Activated CD8-positive, alpha-beta T cell treated with anti-CD3 and anti-CD28 coated beads for 36 hours (primary cell): ENCODE data around the gene ZFYVE28. TPM values are rescaled to one million over a fixed set of nuclear protein-coding genes. Genes with fewer than 3 reads are reported as not detected.

Experiments used
- ATAC-seq: fragments of 200-7000 bp; cut with Tn5 transposase; one replicate; pipeline ENCODE4 v1.10.0; 2021; ENCODE audit warnings: mild to moderate bottlenecking, moderate library complexity
- CTCF ChIA-PET: fragments of 350-600 bp; sonication (Branson Sonifier 250); formaldehyde crosslinking; loops from one replicate; lab custom pipeline; 2021; ENCODE audit warnings: antibody characterized with exemption; lab: Charles Lee
- POLR2A ChIA-PET: fragments of 350-600 bp; sonication (Branson Sonifier 250); formaldehyde crosslinking; loops from one replicate; lab custom pipeline; 2021; ENCODE audit warnings: antibody characterized with exemption; lab: Charles Lee
- DNase-seq: peaks from one replicate; pipeline ENCODE4 v3.0.0-alpha.2; 2020
- H3K27ac Mint-ChIP-seq: one replicate; pipeline ENCODE4 v1.8.0; 2021; ENCODE audit warnings: mild to moderate bottlenecking, mixed read lengths
- H3K27me3 Mint-ChIP-seq: one replicate; pipeline ENCODE4 v1.8.0; 2021; ENCODE audit warnings: mixed read lengths
- H3K36me3 Mint-ChIP-seq: one replicate; pipeline ENCODE4 v1.8.0; 2021; ENCODE audit warnings: low read depth, mixed read lengths
- H3K4me1 Mint-ChIP-seq: one replicate; pipeline ENCODE4 v1.8.0; 2021; ENCODE audit warnings: low read depth, mixed read lengths
- H3K4me3 Mint-ChIP-seq: one replicate; pipeline ENCODE4 v1.8.0; 2021; ENCODE audit warnings: mild to moderate bottlenecking, moderate library complexity, mixed read lengths
- H3K9me3 Mint-ChIP-seq: one replicate; pipeline ENCODE4 v1.8.0; 2021; ENCODE audit warnings: mixed read lengths
- CTCF ChIP-seq: fragments of 200-600 bp; IDR thresholded peaks from one replicate; pipeline ENCODE4 v1.8.0; 2022; ENCODE audit warnings: antibody characterized with exemption, mild to moderate bottlenecking
- intact Hi-C: fragments of 100-400 bp; cut with micrococcal nuclease; formaldehyde crosslinking; loops from one replicate; pipeline ENCODE4 v1.10.0; 2022
- total RNA-seq, 2 experiments: library from RNA; stranded (reverse); gene quantifications; one replicate each; pipeline ENCODE4 v1.2.3, GENCODE V29; 2021

The ZFYVE28 gene
- total RNA-seq, 2 experiments from 2014 or later: 4.9 to 7.0 TPM

DNA sequence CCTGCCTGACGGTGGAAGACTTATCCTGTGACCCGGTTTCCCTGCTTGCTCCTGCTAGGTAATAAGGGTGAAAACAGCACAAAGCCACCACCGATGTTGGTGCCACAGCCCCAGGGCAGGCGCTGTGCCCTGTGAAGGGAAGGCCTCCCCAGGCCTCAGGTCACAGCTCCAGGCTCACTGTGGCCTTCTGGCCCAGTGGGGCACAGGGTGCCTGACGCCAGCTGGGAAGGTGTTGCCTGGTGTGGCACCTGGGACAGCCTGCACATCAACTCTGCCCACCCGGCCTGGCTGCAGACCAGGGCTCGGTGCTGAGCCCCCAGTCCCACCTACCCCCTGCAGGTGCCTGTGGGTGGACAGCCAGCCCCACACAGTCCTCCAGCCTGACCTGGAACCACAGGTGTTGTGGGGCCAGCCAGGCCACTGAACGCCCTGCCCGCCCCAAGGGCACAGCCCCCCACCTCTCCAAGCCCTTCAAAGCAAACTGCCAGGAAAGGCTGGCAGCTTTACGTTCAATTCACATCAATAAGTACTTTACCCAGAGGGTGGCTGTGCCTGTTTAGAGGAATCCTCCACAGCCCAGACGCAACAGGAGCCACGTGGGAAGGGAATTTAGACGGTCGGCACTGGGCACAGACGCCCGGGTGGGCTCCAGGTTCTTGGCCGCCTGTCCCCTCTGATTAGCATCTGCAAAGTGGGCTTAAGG is 54.3 kb downstream of the ZFYVE28 start:
- TF ChIP-seq CTCF: no peak
- H3K27me3 Mint-ChIP-seq: no peaks in the 10 kb centered on the region
- H3K27ac Mint-ChIP-seq: peak overlapping the region; percentile 34
- peak overlapping the region; percentile 54 for H3K4me3 Mint-ChIP-seq
- DNase-seq (no peak), ATAC-seq (peak; percentile 8)
- peaks cover 3% of the 10 kb centered on the region for H3K4me1 Mint-ChIP-seq
- peaks cover 5% of the 10 kb centered on the region for H3K9me3 Mint-ChIP-seq
- ChIA-PET POLR2A (interaction anchor here (1.2 kb wide), 1 partner anchor 69 kb away, joined by 3 read pairs; no protein-coding TSS in a partner anchor), CTCF (no interaction called here)
- H3K36me3 Mint-ChIP-seq: no peaks in the 10 kb centered on the region
- intact Hi-C loops: no loop called here

DNA sequence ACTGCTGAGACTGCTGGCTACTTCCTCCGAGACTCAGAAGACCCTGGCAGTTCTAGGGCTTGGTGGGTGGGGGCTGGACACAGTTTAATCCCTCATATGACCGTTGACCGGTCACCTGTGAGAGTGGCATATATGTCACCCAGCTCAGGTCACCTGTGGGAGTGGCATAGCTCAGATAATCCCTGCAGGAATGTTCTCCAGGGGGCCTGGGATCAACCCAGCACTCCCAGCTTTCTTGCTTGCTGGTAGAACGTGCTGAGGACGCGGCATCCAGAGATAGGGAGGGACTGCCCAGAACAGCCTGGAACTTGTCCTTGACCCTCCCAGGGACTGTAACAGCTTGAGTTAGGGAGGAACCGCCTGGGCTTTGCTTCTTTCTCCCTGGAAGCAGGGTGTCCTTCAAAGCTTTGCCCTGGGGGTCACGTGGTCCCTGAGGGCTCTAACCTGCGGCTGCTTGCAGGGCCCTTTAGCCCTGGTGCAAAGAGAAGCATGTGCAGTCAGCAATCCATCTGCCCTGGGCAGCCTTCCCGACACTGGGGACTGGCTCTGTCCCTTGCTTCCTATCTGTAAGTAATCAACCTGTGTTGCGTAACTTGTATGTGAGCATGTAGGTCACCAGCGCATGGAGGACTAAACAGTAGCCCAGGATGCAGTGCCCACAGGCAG is 55.3 kb downstream of the ZFYVE28 start:
- ATAC-seq: no peak
- no peaks in the 10 kb centered on the region for H3K27me3 Mint-ChIP-seq
- ChIA-PET CTCF (no interaction called here), POLR2A (interaction anchor here (0.8 kb wide), 1 partner anchor 56 kb away, joined by 3 read pairs; the partner anchor contains the start of gene CFAP99)
- TF ChIP-seq CTCF: no peak
- H3K36me3 Mint-ChIP-seq: no peaks in the 10 kb centered on the region
- DNase-seq: no peak
- no peak overlapping the region for H3K27ac Mint-ChIP-seq
- H3K4me1 Mint-ChIP-seq: peaks cover 3% of the 10 kb centered on the region
- no peak overlapping the region for H3K4me3 Mint-ChIP-seq
- intact Hi-C loops: no loop called here
- H3K9me3 Mint-ChIP-seq: no peaks in the 10 kb centered on the region

DNA sequence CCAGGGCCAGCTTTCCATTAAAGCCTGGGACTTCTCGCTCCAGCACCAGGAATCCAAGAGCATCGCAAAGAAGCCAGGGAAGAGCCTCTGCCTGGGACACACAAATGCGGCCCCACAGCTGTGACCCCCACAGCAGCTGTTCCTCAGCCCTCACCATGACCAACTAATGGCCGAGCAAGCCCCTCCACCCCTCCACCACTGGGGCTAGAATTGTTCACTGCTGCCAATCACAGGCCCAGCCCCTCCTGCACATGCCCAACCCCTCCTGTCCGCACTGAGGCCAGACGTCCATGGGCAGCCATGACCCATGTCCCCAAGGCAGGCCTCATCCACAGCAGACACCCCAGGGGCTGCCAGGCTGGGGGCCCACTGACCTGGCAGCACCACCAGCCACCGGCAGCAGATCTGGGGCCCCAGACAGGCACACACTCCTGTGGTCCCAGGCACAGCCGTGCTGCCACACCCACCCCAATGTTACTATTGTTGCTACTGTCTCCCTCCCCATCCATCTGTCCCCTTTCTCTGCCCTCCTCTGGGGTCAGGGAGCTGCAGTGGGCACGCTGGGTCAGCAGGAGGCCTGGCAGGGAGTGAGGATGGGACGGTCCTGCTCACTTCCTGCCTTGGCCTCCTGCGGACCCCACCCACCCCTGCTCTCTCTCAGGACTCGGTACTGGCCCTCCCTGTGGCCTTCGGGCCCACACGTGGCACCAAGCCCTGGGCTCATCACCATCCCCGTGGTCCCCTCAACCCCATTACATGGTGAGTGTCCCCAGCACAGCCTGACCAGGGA is 56.0 kb downstream of the ZFYVE28 start:
- H3K4me3 Mint-ChIP-seq: no peak overlapping the region
- no peak overlapping the region for H3K27ac Mint-ChIP-seq
- CTCF ChIA-PET: no interaction called here
- H3K36me3 Mint-ChIP-seq: no peaks in the 10 kb centered on the region
- no peak for TF ChIP-seq CTCF
- intact Hi-C loops: no loop called here
- ATAC-seq (no peak), DNase-seq (no peak)
- no peaks in the 10 kb centered on the region for H3K27me3 Mint-ChIP-seq
- POLR2A ChIA-PET: interaction anchor here (0.8 to 1.2 kb wide), 2 partner anchors 47 to 57 kb away, joined by 3 read pairs; partner anchors contain the start of gene CFAP99
- peaks cover 3% of the 10 kb centered on the region for H3K4me1 Mint-ChIP-seq
- H3K9me3 Mint-ChIP-seq: no peaks in the 10 kb centered on the region

- no peak for DNase-seq
- Mint-ChIP-seq H3K27me3 (no peaks in the 10 kb centered on the region), H3K4me1 (peaks cover 3% of the 10 kb centered on the region), H3K36me3 (no peaks in the 10 kb centered on the region), H3K9me3 (no peaks in the 10 kb centered on the region), H3K4me3 (no peak overlapping the region), H3K27ac (no peak overlapping the region)
- intact Hi-C loops: no loop called here
- POLR2A ChIA-PET: interaction anchor here (1.2 kb wide), 1 partner anchor 48 kb away, joined by 3 read pairs; no protein-coding TSS in a partner anchor
- CTCF ChIA-PET: interaction anchor here (0.8 kb wide), 1 partner anchor 154 kb away, joined by 3 read pairs; no protein-coding TSS in a partner anchor
- TF ChIP-seq CTCF: no peak
- ATAC-seq: no peak
Measured at GRCh38 chr4:2361366-2362265, 56.8 kb downstream of the ZFYVE28 start.
